Natural killer cell (primary cell): ENCODE data around the gene KRTAP20-4. TPM values are rescaled to one million over a fixed set of nuclear protein-coding genes. Genes with fewer than 3 reads are reported as not detected.

Experiments used
- ATAC-seq, 3 donors: fragments of 150-1000 bp in 2 of 3; fragments of 200-7000 bp in 1 of 3; cut with Tn5 transposase; 1 replicate in 1 of 3; 2 replicates in 2 of 3; pipeline ENCODE4 v1.10.0; 2021; ENCODE audit warnings: mild to moderate bottlenecking in 2 of 3, moderate library complexity in 2 of 3
- DNase-seq, 2 donors: peaks; one replicate each; pipeline versions ENCODE4 v3.0.0 to v3.0.0-alpha.2; 2013 to 2021; ENCODE audit warnings: mixed read lengths in 1 of 2
- H3K27ac ChIP-seq: one replicate; pipeline ENCODE4 v1.5.1; 2013; ENCODE audit warnings: mild to moderate bottlenecking, low read length
- H3K27me3 ChIP-seq: one replicate; pipeline ENCODE4 v1.6.1; 2013; ENCODE audit warnings: low read length; ENCODE audit not compliant: control insufficient read depth, insufficient read depth
- H3K36me3 ChIP-seq: one replicate; pipeline ENCODE4 v1.6.1; 2013; ENCODE audit warnings: low read length; ENCODE audit not compliant: control insufficient read depth, insufficient read depth
- H3K4me1 ChIP-seq: one replicate; pipeline ENCODE4 v1.6.1; 2013; ENCODE audit warnings: low read length; ENCODE audit not compliant: control insufficient read depth, insufficient read depth
- H3K4me3 ChIP-seq: one replicate; pipeline ENCODE4 v1.5.1; 2013; ENCODE audit warnings: low read length
- H3K9me3 ChIP-seq: one replicate; pipeline ENCODE4 v1.6.1; 2013; ENCODE audit warnings: low read length; ENCODE audit not compliant: control insufficient read depth, insufficient read depth
- H3K27ac Mint-ChIP-seq, 2 donors: one replicate each; pipeline ENCODE4 v1.8.0; 2022; ENCODE audit warnings: mild to moderate bottlenecking in 2 of 2, mixed read lengths in 2 of 2, moderate library complexity in 1 of 2
- H3K27me3 Mint-ChIP-seq, 2 donors: one replicate each; pipeline ENCODE4 v1.8.0; 2022; ENCODE audit warnings: low read depth in 2 of 2, mixed read lengths in 2 of 2
- H3K36me3 Mint-ChIP-seq: one replicate; pipeline ENCODE4 v1.8.0; 2022; ENCODE audit warnings: mixed read lengths
- H3K4me1 Mint-ChIP-seq, 2 donors: one replicate each; pipeline ENCODE4 v1.8.0; 2022; ENCODE audit warnings: mixed read lengths in 2 of 2
- H3K4me3 Mint-ChIP-seq: one replicate; pipeline ENCODE4 v1.8.0; 2022; ENCODE audit warnings: mild to moderate bottlenecking, moderate library complexity, mixed read lengths
- H3K9me3 Mint-ChIP-seq, 2 donors: one replicate each; pipeline ENCODE4 v1.8.0; 2022; ENCODE audit warnings: mixed read lengths in 2 of 2
- CTCF ChIP-seq: fragments of 200-600 bp; IDR thresholded peaks from one replicate; pipeline ENCODE4 v1.8.0; 2022; ENCODE audit warnings: antibody characterized with exemption
- WGBS: methylation state at CpG from one replicate; pipeline ENCODE4 v1.1.7; 2013; ENCODE audit warnings: missing lambda C conversion rate; ENCODE audit not compliant: insufficient coverage; 5-methylcytosine and 5-hydroxymethylcytosine counted together
- intact Hi-C: fragments of 100-400 bp; cut with micrococcal nuclease; formaldehyde crosslinking; loops from one replicate; pipeline ENCODE4 v1.14.2; 2022
- total RNA-seq, 4 donors: library from RNA; stranded (reverse); fragments of 120-200 nt in 1 of 4; gene quantifications; one replicate each; pipeline versions ENCODE4 v1.2.3 to v1.2.4, GENCODE V29; 2013 to 2022

KRTAP20-4 gene
- total RNA-seq, 3 donors from 2014 or later (not counting 1 experiment from before 2014, with no cell fraction given), result not detected

DNA sequence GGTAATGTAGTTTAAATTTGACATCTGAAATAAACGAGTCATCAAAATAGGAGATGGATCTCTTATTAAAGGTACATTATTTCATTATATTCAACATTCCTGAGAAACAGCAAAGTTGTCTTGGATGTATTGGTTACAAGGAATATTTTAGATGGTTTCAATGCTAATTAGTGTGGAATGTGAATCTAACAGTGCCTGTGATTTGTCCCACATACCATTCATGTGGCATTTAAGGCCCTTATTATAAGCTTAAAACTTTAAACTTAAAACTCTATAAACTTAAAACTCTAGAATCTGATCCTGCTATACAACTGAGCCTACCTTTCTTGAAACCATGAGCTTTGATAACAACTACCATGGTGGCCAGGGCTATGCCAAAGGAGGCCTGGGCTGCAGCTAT, 19.6 kb upstream of the KRTAP20-4 start, which contains the start of gene KRTAP22-1:
KRTAP22-1 (plus strand) TSS at position 301 of the 400 bp plus-strand sequence.
- Mint-ChIP-seq H3K9me3 (peaks cover 11 to 14% of the 10 kb centered on the region in 2 donors), H3K4me1 (no peaks in the 10 kb centered on the region), H3K4me3 (no peak within 1 kb of the TSS), H3K27ac (no peak within 1 kb of the TSS), H3K27me3 (no peaks in the 10 kb centered on the region), H3K36me3 (peaks cover 13% of the 10 kb centered on the region)
- no peaks in the 10 kb centered on the region for H3K9me3 ChIP-seq
- no peak for TF ChIP-seq CTCF
- no CpG with 5 or more reads among the region's 1 CpG for WGBS
- DNase-seq (no peak), ATAC-seq (no peak)
- no peaks in the 10 kb centered on the region for H3K27me3 ChIP-seq
- intact Hi-C loops, result no loop called here
- no peaks in the 10 kb centered on the region for H3K4me1 ChIP-seq
- H3K27ac ChIP-seq, result no peak within 1 kb of the TSS
- H3K4me3 ChIP-seq, result no peak within 1 kb of the TSS
- no peaks in the 10 kb centered on the region for H3K36me3 ChIP-seq

DNA sequence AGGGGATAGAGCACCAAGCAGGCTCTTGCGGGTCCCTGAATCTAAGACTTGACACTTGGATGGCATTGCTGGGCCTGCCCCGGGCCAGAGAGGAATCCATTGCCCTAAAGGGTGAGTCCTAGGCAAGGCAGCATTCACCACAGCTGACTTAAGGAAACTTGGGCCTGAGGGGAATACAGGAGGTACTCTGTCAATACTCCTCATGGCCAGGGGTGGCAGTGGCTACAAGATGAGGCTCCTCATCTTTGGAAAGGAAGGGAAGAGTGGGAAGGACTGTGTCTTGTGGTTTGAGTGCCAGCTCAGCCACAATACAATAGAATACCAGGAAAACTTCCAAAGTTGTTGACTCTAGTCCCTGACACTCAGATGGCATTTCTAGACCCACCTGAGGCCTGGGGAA, 14.5 kb upstream of the KRTAP20-4 start:
- H3K4me1 Mint-ChIP-seq, result no peaks in the 10 kb centered on the region
- no peaks in the 10 kb centered on the region for H3K4me1 ChIP-seq
- intact Hi-C loops, result no loop called here
- H3K36me3 Mint-ChIP-seq, result peaks cover 13% of the 10 kb centered on the region
- H3K4me3 ChIP-seq, result no peak overlapping the region
- H3K4me3 Mint-ChIP-seq, result no peak overlapping the region
- H3K27me3 ChIP-seq, result no peaks in the 10 kb centered on the region
- peaks cover 3% of the 10 kb centered on the region for H3K9me3 ChIP-seq
- H3K27ac ChIP-seq, result no peak overlapping the region
- H3K9me3 Mint-ChIP-seq, result peaks cover 21 to 24% of the 10 kb centered on the region in 2 donors
- no peaks in the 10 kb centered on the region for H3K36me3 ChIP-seq
- TF ChIP-seq CTCF, result no peak
- H3K27me3 Mint-ChIP-seq, result no peaks in the 10 kb centered on the region
- no peak overlapping the region for H3K27ac Mint-ChIP-seq
- 90% methylated on average over 2 of the region's 2 CpGs for WGBS
- DNase-seq, result no peak
- no peak for ATAC-seq

- intact Hi-C loops, result no loop called here
- H3K36me3 Mint-ChIP-seq, result no peaks in the 10 kb centered on the region
- Histone ChIP-seq H3K4me3 (no peak overlapping the region), H3K36me3 (no peaks in the 10 kb centered on the region), H3K9me3 (peaks cover 4% of the 10 kb centered on the region), H3K27ac (no peak overlapping the region), H3K27me3 (no peaks in the 10 kb centered on the region), H3K4me1 (no peaks in the 10 kb centered on the region)
- H3K4me1 Mint-ChIP-seq, result no peaks in the 10 kb centered on the region
- ATAC-seq (no peak), DNase-seq (no peak)
- TF ChIP-seq CTCF, result no peak
- peaks cover 13 to 17% of the 10 kb centered on the region in 2 donors for H3K9me3 Mint-ChIP-seq
- no peak overlapping the region for H3K4me3 Mint-ChIP-seq
- no peaks in the 10 kb centered on the region for H3K27me3 Mint-ChIP-seq
- 89% methylated on average over 1 of the region's 2 CpGs for WGBS
- H3K27ac Mint-ChIP-seq, result no peak overlapping the region
Observed at GRCh38 chr21:30612132-30612531, 8.3 kb upstream of the KRTAP20-4 start.

DNA sequence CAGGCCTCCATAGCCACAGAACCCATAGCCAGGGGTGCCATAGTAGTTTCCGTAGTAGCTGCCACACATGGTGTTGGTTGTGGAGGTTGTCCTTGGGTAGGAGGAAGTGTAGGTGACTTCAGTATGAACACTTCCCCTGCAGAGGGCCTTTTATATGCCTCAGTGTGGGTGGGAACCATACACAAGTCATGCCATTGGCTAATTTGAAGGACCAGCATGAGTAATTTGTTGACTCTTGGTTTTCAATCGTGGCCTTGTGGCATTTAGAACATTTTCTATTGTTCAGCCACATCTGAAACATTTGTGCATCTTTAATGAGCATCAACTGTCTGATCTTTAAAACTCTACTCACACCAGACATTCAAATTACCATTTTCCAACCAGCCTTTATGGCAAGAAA, 6.6 kb upstream of the KRTAP20-4 start, which contains the start of gene KRTAP6-1:
KRTAP6-1 (minus strand) TSS at position 95 of the 400 bp plus-strand sequence; CDS start at position 69, 26 bp downstream.
- Histone ChIP-seq H3K4me1 (no peaks in the 10 kb centered on the region), H3K27me3 (no peaks in the 10 kb centered on the region), H3K27ac (no peak within 1 kb of the TSS), H3K36me3 (no peaks in the 10 kb centered on the region), H3K4me3 (no peak within 1 kb of the TSS), H3K9me3 (peaks cover 4% of the 10 kb centered on the region)
- no peak within 1 kb of the TSS for H3K27ac Mint-ChIP-seq
- no peaks in the 10 kb centered on the region for H3K4me1 Mint-ChIP-seq
- no peak for TF ChIP-seq CTCF
- no peaks in the 10 kb centered on the region for H3K27me3 Mint-ChIP-seq
- peaks cover 6 to 12% of the 10 kb centered on the region in 2 donors for H3K9me3 Mint-ChIP-seq
- ATAC-seq (no peak), DNase-seq (no peak)
- 72% methylated on average over 2 of the region's 2 CpGs for WGBS
- no peaks in the 10 kb centered on the region for H3K36me3 Mint-ChIP-seq
- intact Hi-C loops, result no loop called here
- no peak within 1 kb of the TSS for H3K4me3 Mint-ChIP-seq
